B cell (primary cell): ENCODE measurements around the gene FADS2. TPM values are rescaled to one million over a fixed set of nuclear protein-coding genes. Genes with fewer than 3 reads are reported as not detected.

Source experiments
- ATAC-seq: fragments of 200-7000 bp; cut with Tn5 transposase; one replicate; pipeline ENCODE4 v1.10.0; 2021; ENCODE audit warnings: low read depth, mild to moderate bottlenecking, moderate number of reproducible peaks, moderate library complexity
- CTCF ChIA-PET: fragments of 350-600 bp; sonication (Branson Sonifier 250); formaldehyde crosslinking; loops from one replicate; lab custom pipeline; 2021; ENCODE audit warnings: antibody characterized with exemption, inconsistent platforms; lab: Charles Lee
- POLR2A ChIA-PET: fragments of 350-600 bp; sonication (Branson Sonifier 250); formaldehyde crosslinking; loops from one replicate; lab custom pipeline; 2021; ENCODE audit warnings: antibody characterized with exemption; lab: Charles Lee
- DNase-seq: peaks from one replicate; pipeline ENCODE4 v3.0.0; 2013
- H2AFZ ChIP-seq: 2 replicates; pipeline ENCODE4 v1.6.1; 2012; ENCODE audit warnings: mild to moderate bottlenecking, low read depth, low read length; ENCODE audit not compliant: insufficient read depth, poor library complexity, severe bottlenecking
- H3K27ac ChIP-seq, 2 donors: 1 replicate in 1 of 2; 2 replicates in 1 of 2; pipeline ENCODE4 v1.5.1; 2012 to 2013; ENCODE audit warnings: low read length in 2 of 2, mild to moderate bottlenecking in 2 of 2, moderate library complexity in 1 of 2
- H3K27me3 ChIP-seq, 4 experiments: fragments of 200-600 bp in 1 of 4; sonication (generic) in 1 of 4; replicated peaks in 1 of 4; 1 replicate in 2 of 4; 2 replicates in 2 of 4; pipeline versions ENCODE4 v1.6.1 to v1.7.0; 2013 to 2016; ENCODE audit warnings: low read length in 3 of 4, mild to moderate bottlenecking in 2 of 4, mixed read lengths in 1 of 4, moderate library complexity in 1 of 4; ENCODE audit not compliant: insufficient read depth in 4 of 4, control insufficient read depth in 3 of 4; ENCODE audit errors: control extremely low read depth in 1 of 4
- H3K36me3 ChIP-seq, 2 experiments: replicated peaks in 1 of 2; 1 replicate in 1 of 2; 2 replicates in 1 of 2; pipeline versions ENCODE4 v1.6.1 to v1.7.1; 2013; ENCODE audit warnings: low read length in 1 of 2; ENCODE audit not compliant: insufficient read depth in 2 of 2, control insufficient read depth in 1 of 2; ENCODE audit errors: control extremely low read depth in 1 of 2, extremely low read depth in 1 of 2
- H3K4me1 ChIP-seq, 2 donors: fragments of 200-600 bp in 1 of 2; sonication (generic) in 1 of 2; 1 replicate in 1 of 2; 2 replicates in 1 of 2; pipeline versions ENCODE4 v1.5.1 to v1.6.1; 2013 to 2017; ENCODE audit warnings: low read length in 2 of 2; ENCODE audit not compliant: control insufficient read depth in 2 of 2, insufficient read depth in 2 of 2
- H3K4me2 ChIP-seq: replicated peaks from 2 replicates; pipeline ENCODE3; 2012; ENCODE audit warnings: mild to moderate bottlenecking, low read depth, low read length; ENCODE audit not compliant: poor library complexity, severe bottlenecking
- H3K4me3 ChIP-seq, 5 experiments: fragments of 200-600 bp in 1 of 5; sonication (generic) in 1 of 5; 1 replicate in 3 of 5; 2 replicates in 2 of 5; pipeline versions ENCODE4 v1.5.1 to v1.7.0; 2011 to 2016; ENCODE audit warnings: low read length in 4 of 5, mild to moderate bottlenecking in 4 of 5, low read depth in 2 of 5, control low read depth in 1 of 5, moderate library complexity in 1 of 5; ENCODE audit not compliant: insufficient read depth in 1 of 5; ENCODE audit errors: control extremely low read depth in 1 of 5, extremely low read depth in 1 of 5
- H3K79me2 ChIP-seq: fragments of 200-600 bp; sonication (generic); one replicate; pipeline ENCODE4 v1.6.0; 2016; ENCODE audit warnings: low read length; ENCODE audit not compliant: control insufficient read depth, insufficient read depth
- H3K9ac ChIP-seq: fragments of 200-600 bp; sonication (generic); 2 replicates; pipeline ENCODE4 v1.6.1; 2017; ENCODE audit warnings: mild to moderate bottlenecking, low read length, moderate library complexity
- H3K9me3 ChIP-seq, 3 donors: one replicate each; pipeline versions ENCODE4 v1.6.1 to v1.7.1; 2013; ENCODE audit warnings: low read length in 2 of 3; ENCODE audit not compliant: control insufficient read depth in 2 of 3, insufficient read depth in 1 of 3; ENCODE audit errors: control extremely low read depth in 1 of 3
- H4K20me1 ChIP-seq: 2 replicates; pipeline ENCODE4 v1.6.0; 2012; ENCODE audit warnings: mild to moderate bottlenecking, low read length; ENCODE audit not compliant: insufficient read depth, control insufficient read depth, poor library complexity, severe bottlenecking
- H3K27ac Mint-ChIP-seq: one replicate; pipeline ENCODE4 v1.8.0; 2021; ENCODE audit warnings: mixed read lengths
- H3K27me3 Mint-ChIP-seq: one replicate; pipeline ENCODE4 v1.8.0; 2021; ENCODE audit warnings: mixed read lengths
- H3K4me1 Mint-ChIP-seq: one replicate; pipeline ENCODE4 v1.8.0; 2021; ENCODE audit warnings: mixed read lengths
- H3K4me3 Mint-ChIP-seq: one replicate; pipeline ENCODE4 v1.8.0; 2021; ENCODE audit warnings: mixed read lengths
- H3K9me3 Mint-ChIP-seq: one replicate; pipeline ENCODE4 v1.8.0; 2022; ENCODE audit warnings: mixed read lengths; ENCODE audit not compliant: insufficient read depth
- EZH2 ChIP-seq: IDR thresholded peaks from 2 replicates; pipeline ENCODE4 v1.6.1; 2012; ENCODE audit warnings: borderline replicate concordance, low read depth, mild to moderate bottlenecking, moderate library complexity, low read length; ENCODE audit not compliant: insufficient read depth, poor library complexity, severe bottlenecking
- WGBS: methylation state at CpG from one replicate; pipeline ENCODE4 v1.1.5; 2013; ENCODE audit warnings: missing lambda C conversion rate; ENCODE audit not compliant: insufficient coverage; 5-methylcytosine and 5-hydroxymethylcytosine counted together
- intact Hi-C: fragments of 100-400 bp; cut with micrococcal nuclease; formaldehyde crosslinking; loops from one replicate; pipeline ENCODE4 v1.10.0; 2022
- polyA plus RNA-seq: library from polyadenylated mRNA; depleted of rRNA; stranded (reverse); fragments of >200 nt; gene quantifications from 2 replicates; pipeline ENCODE4 v1.2.3, GENCODE V29; 2012
- total RNA-seq, 2 donors: library from RNA; stranded (reverse); fragments of 120-200 nt in 1 of 2; gene quantifications; 1 replicate in 1 of 2; 2 replicates in 1 of 2; pipeline versions ENCODE4 v1.2.3 to v1.2.4, GENCODE V29; 2013 to 2022
- TF ChIP-seq, protein P1 (sequence below): fragments of 200-600 bp; IDR thresholded peaks from one replicate; pipeline ENCODE4 v1.8.0; 2022; ENCODE audit warnings: antibody characterized with exemption, mild to moderate bottlenecking

The FADS2 gene
- total and polyA plus RNA-seq, 2 donors (not counting 1 experiment from before 2014, with no cell fraction given): 1.5 to 5.9 TPM

DNA sequence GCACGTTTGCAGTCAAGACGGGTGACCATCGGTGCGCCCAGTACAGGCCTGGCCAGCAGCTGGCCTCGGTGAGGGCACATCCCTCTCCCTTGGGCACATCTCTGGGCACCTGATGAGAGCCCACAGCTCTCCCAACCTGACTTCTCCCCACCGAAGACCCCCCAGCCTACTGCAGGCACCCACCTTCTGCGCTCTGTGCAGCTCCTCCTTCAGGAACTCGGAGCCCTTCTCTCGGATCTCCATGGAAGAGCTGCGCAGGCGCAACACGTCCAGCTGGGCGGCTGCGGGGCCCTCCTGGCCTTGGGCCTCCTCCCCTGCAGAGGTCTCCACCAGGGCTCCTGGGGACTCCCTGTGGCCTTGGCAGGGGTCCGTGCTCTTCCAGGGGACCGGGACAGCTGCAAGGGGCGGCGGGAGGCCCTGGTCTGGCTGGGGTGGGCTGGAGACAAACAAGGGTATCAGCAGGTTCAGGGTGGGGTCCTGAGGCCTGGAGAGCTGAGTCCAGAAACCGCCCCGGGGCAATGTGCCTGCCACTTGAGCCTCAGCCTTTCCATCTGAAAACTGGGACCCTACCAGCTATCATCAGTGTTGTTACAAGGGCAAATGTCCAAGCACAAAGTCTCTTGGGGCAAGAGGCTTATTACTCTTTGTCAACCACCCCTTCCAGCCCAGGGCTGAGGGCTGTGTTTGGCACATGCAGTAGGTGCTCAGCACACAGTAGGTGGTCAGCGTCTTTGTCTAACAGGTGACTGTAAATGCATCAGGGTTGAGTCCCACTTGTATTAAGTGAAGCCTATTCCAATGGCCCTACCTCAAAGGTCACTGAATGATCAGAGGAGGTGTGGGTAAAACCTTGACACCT is 80.0 kb downstream of the FADS2 start:
- Histone ChIP-seq H3K36me3 (no peaks in the 10 kb centered on the region), H3K4me1 (peaks cover 0 to 9% of the 10 kb centered on the region in 2 donors), H4K20me1 (no peaks in the 10 kb centered on the region), H3K9ac (no peak overlapping the region), H3K4me3 (no peak overlapping the region), H3K27ac (no peak overlapping the region), H3K79me2 (no peaks in the 10 kb centered on the region), H2AFZ (no peak overlapping the region), H3K4me2 (no peak overlapping the region), H3K27me3 (peaks cover 0 to 3% (median 2%) of the 10 kb centered on the region in 4 experiments), H3K9me3 (peaks cover 0 to 6% (median 0%) of the 10 kb centered on the region in 3 donors)
- 91% methylated on average over 19 of the region's 21 CpGs for WGBS
- Mint-ChIP-seq H3K4me1 (no peaks in the 10 kb centered on the region), H3K27me3 (peaks cover 4% of the 10 kb centered on the region), H3K9me3 (no peaks in the 10 kb centered on the region), H3K4me3 (no peak overlapping the region), H3K27ac (no peak overlapping the region)
- DNase-seq (no peak), ATAC-seq (no peak)
- TF ChIP-seq, protein P1, sequence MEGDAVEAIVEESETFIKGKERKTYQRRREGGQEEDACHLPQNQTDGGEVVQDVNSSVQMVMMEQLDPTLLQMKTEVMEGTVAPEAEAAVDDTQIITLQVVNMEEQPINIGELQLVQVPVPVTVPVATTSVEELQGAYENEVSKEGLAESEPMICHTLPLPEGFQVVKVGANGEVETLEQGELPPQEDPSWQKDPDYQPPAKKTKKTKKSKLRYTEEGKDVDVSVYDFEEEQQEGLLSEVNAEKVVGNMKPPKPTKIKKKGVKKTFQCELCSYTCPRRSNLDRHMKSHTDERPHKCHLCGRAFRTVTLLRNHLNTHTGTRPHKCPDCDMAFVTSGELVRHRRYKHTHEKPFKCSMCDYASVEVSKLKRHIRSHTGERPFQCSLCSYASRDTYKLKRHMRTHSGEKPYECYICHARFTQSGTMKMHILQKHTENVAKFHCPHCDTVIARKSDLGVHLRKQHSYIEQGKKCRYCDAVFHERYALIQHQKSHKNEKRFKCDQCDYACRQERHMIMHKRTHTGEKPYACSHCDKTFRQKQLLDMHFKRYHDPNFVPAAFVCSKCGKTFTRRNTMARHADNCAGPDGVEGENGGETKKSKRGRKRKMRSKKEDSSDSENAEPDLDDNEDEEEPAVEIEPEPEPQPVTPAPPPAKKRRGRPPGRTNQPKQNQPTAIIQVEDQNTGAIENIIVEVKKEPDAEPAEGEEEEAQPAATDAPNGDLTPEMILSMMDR: no peak
- TF ChIP-seq EZH2: no peak
- intact Hi-C loops: no loop called here
- ChIA-PET CTCF (interaction anchor here (0.6 to 2.8 kb wide), 6 partner anchors 9 to 200 kb away, joined by 3 to 16 read pairs (median 4); no protein-coding TSS in a partner anchor), POLR2A (interaction anchor here (0.7 kb wide), 1 partner anchor 38 kb away, joined by 7 read pairs; no protein-coding TSS in a partner anchor)
